ENCODE results near the gene SHISA9. TPM values are rescaled to one million over a fixed set of nuclear protein-coding genes. Genes with fewer than 3 reads are reported as not detected.

Gene SHISA9
- polyA plus RNA-seq, 3 donors: 0.01 TPM; not detected in 2

- no peak overlapping the region for H3K4me3 ChIP-seq (replicated peaks in 1 of 3; ENCODE audit: low read depth in 2 of 3, low read length in 3 of 3)
- no peak overlapping the region for H3K27ac Mint-ChIP-seq
- no peaks in the 10 kb centered on the region for H4K20me1 ChIP-seq (ENCODE audit: insufficient read depth, low read length)
- H3K9me3 ChIP-seq (replicated peaks in 1 of 2; ENCODE audit: control insufficient read depth in 1 of 2, insufficient read depth in 1 of 2, low read length in 2 of 2): no peaks in the 10 kb centered on the region
- intact Hi-C loops (cut with micrococcal nuclease): no loop called here
- H3K4me2 ChIP-seq (replicated peaks; ENCODE audit: extremely low read depth, low read length, poor library complexity, severe bottlenecking): no peak overlapping the region
- no peaks in the 10 kb centered on the region for H3K79me2 ChIP-seq (ENCODE audit: insufficient read depth, low read length)
- H3K36me3 Mint-ChIP-seq: no peaks in the 10 kb centered on the region
- H3K27ac ChIP-seq (ENCODE audit: low read depth in 1 of 2, low read length in 2 of 2): no peak overlapping the region
- H3K36me3 ChIP-seq (replicated peaks in 1 of 2; ENCODE audit: control insufficient read depth in 1 of 2, insufficient read depth in 2 of 2, low read length in 2 of 2): no peaks in the 10 kb centered on the region
- H3K27me3 Mint-ChIP-seq (ENCODE audit: low read depth in 3 of 3): peaks cover 0 to 6% (median 0%) of the 10 kb centered on the region in 3 donors
- H2AFZ ChIP-seq (ENCODE audit: insufficient read depth, low read depth, low read length, poor library complexity, severe bottlenecking): no peak overlapping the region
- H3K4me1 Mint-ChIP-seq: no peaks in the 10 kb centered on the region
- H3K9me3 Mint-ChIP-seq: peaks cover 0 to 2% (median 0%) of the 10 kb centered on the region in 7 donors
- no peak overlapping the region for H3K4me3 Mint-ChIP-seq
- WGBS (ENCODE audit: insufficient coverage): 50% methylated on average over 2 of the region's 6 CpGs
- DNase-seq: no peak
- H3K9ac ChIP-seq (ENCODE audit: insufficient read depth, low read length, poor library complexity, severe bottlenecking): no peak overlapping the region
- no peaks in the 10 kb centered on the region for H3K27me3 ChIP-seq (ENCODE audit: control insufficient read depth in 2 of 2, insufficient read depth in 2 of 2, low read length in 2 of 2)
- TF ChIP-seq CTCF (IDR thresholded peaks at IDR 0.05): no peak
- H3K4me1 ChIP-seq (ENCODE audit: control insufficient read depth in 1 of 2, insufficient read depth in 2 of 2, low read length in 2 of 2): no peaks in the 10 kb centered on the region
These were observed 218.7 kb downstream of the SHISA9 start for GRCh38 chr16:13120091-13120490.

GRCh38 chr16:13120557-13120956 is 219.2 kb downstream of the SHISA9 start:
- no peak overlapping the region for H3K9ac ChIP-seq (ENCODE audit: insufficient read depth, low read length, poor library complexity, severe bottlenecking)
- H4K20me1 ChIP-seq (ENCODE audit: insufficient read depth, low read length): no peaks in the 10 kb centered on the region
- no peaks in the 10 kb centered on the region for H3K4me1 ChIP-seq (ENCODE audit: control insufficient read depth in 1 of 2, insufficient read depth in 2 of 2, low read length in 2 of 2)
- no peak for TF ChIP-seq CTCF (IDR thresholded peaks at IDR 0.05)
- WGBS (ENCODE audit: insufficient coverage): 73% methylated on average over 3 of the region's 4 CpGs
- H3K9me3 ChIP-seq (replicated peaks in 1 of 2; ENCODE audit: control insufficient read depth in 1 of 2, insufficient read depth in 1 of 2, low read length in 2 of 2): no peaks in the 10 kb centered on the region
- Mint-ChIP-seq H3K27me3 (ENCODE audit: low read depth in 3 of 3) (peaks cover 0 to 5% (median 0%) of the 10 kb centered on the region in 3 donors), H3K4me3 (no peak overlapping the region), H3K9me3 (peaks cover 0 to 2% (median 0%) of the 10 kb centered on the region in 7 donors), H3K4me1 (no peaks in the 10 kb centered on the region), H3K36me3 (no peaks in the 10 kb centered on the region), H3K27ac (peak overlapping the region in 1 of 7 donors; percentile 31)
- intact Hi-C loops (cut with micrococcal nuclease): no loop called here
- no peak for DNase-seq
- H3K36me3 ChIP-seq (replicated peaks in 1 of 2; ENCODE audit: control insufficient read depth in 1 of 2, insufficient read depth in 2 of 2, low read length in 2 of 2): no peaks in the 10 kb centered on the region
- no peak overlapping the region for H2AFZ ChIP-seq (ENCODE audit: insufficient read depth, low read depth, low read length, poor library complexity, severe bottlenecking)
- no peak overlapping the region for H3K4me3 ChIP-seq (replicated peaks in 1 of 3; ENCODE audit: low read depth in 2 of 3, low read length in 3 of 3)
- no peak overlapping the region for H3K27ac ChIP-seq (ENCODE audit: low read depth in 1 of 2, low read length in 2 of 2)
- H3K4me2 ChIP-seq (replicated peaks; ENCODE audit: extremely low read depth, low read length, poor library complexity, severe bottlenecking): no peak overlapping the region
- no peaks in the 10 kb centered on the region for H3K27me3 ChIP-seq (ENCODE audit: control insufficient read depth in 2 of 2, insufficient read depth in 2 of 2, low read length in 2 of 2)
- no peaks in the 10 kb centered on the region for H3K79me2 ChIP-seq (ENCODE audit: insufficient read depth, low read length)

All from CD14-positive monocyte (primary cell).